ENCODE measurements around the gene ALAS1. TPM values are rescaled to one million over a fixed set of nuclear protein-coding genes. Genes with fewer than 3 reads are reported as not detected.
A peak's percentile ranks its signal among the peaks of the same experiment; 100 is the strongest.

The ALAS1 gene
- total and polyA plus RNA-seq, 5 donors, result 95.7 to 123 (median 119) TPM

DNA sequence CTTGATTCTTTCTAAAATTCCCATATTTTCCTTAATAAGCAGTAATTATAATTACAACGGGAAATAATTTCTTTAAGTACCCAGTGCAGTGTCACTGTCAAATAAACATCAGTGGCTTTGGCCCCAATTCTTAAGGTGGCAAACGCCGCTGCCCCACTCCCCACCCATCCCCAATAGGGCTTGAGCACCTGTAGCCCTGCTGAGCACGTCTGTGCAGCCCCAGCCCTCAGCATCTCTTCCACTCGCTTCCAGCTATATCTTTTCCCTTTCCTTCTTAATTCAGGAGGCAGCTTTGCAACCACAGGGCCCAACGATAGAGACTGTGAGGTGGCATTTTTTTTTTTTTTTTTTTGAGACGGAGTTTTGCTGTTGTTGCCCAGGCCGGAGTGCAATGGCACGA, 56.6 kb downstream of the ALAS1 start:
- WGBS, result 82% methylated on average over 9 of the region's 9 CpGs
- intact Hi-C loops (cut with DNase I), result no loop called here

DNA sequence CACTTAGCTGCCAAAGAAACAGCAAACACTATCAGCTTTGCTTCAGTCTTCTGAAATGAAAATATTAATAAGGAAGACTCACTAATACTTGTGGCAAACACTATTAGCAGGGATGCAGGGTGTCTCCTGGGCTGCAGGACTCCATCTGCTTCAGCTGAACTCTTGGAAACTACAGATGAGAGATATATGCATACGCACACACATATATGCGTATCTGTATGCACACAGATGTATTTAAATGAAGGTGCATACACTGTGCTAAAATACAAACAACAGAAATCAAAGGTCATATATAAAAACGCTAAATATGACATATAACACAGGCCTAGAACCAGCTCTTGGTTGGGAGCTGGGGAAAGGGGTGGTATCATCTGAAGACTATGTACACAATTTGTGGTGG, 58.2 kb downstream of the ALAS1 start:
- WGBS, result 87% methylated on average over 3 of the region's 3 CpGs
- intact Hi-C loops (cut with DNase I), result no loop called here
- H3K4me1 ChIP-seq (ENCODE audit: control insufficient read depth, insufficient read depth, low read length), result no peaks in the 10 kb centered on the region
- no peak overlapping the region for H3K27ac ChIP-seq (ENCODE audit: low read length)
- no peak for ATAC-seq
- no peak for DNase-seq
- no peaks in the 10 kb centered on the region for H3K9me3 ChIP-seq (ENCODE audit: control insufficient read depth, low read length)
- no peaks in the 10 kb centered on the region for H3K27me3 ChIP-seq (ENCODE audit: control insufficient read depth, insufficient read depth)
- H3K4me3 ChIP-seq (ENCODE audit: low read length), result no peak overlapping the region

More for the DNA sequence above, 56.6 kb downstream of the ALAS1 start:
- H3K4me1 ChIP-seq (ENCODE audit: control insufficient read depth, insufficient read depth, low read length), result no peaks in the 10 kb centered on the region
- DNase-seq (peak in 1 of 3 donors; percentile 18), ATAC-seq (no peak)
- no peaks in the 10 kb centered on the region for H3K9me3 ChIP-seq (ENCODE audit: control insufficient read depth, low read length)
- H3K27ac ChIP-seq (ENCODE audit: low read length), result no peak overlapping the region
- no peak overlapping the region for H3K4me3 ChIP-seq (ENCODE audit: low read length)
- H3K27me3 ChIP-seq (ENCODE audit: control insufficient read depth, insufficient read depth), result no peaks in the 10 kb centered on the region

DNA sequence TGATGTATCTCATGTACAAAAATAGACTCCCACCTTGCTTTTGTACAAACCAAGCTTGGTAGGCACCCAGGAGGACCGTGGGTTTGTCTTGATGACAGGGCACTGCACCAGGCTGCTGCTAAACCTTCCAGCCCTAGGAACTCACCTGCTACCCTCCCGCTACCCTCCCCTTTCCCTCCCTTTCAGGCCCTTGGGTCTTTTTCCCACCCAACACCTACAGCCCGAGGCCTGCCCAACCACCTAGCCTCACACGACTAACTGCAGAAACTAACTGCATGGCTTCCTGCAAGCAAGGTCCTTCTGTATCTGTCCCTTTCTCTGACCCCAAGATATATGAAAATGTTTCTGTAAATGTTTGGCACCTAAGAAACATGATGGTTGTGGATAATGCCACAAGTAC, 58.7 kb downstream of the ALAS1 start:
- DNase-seq (no peak), ATAC-seq (no peak)
- Histone ChIP-seq H3K4me1 (ENCODE audit: control insufficient read depth, insufficient read depth, low read length) (no peaks in the 10 kb centered on the region), H3K27me3 (ENCODE audit: control insufficient read depth, insufficient read depth) (no peaks in the 10 kb centered on the region), H3K9me3 (ENCODE audit: control insufficient read depth, low read length) (no peaks in the 10 kb centered on the region), H3K27ac (ENCODE audit: low read length) (no peak overlapping the region), H3K4me3 (ENCODE audit: low read length) (no peak overlapping the region)
- 87% methylated on average over 4 of the region's 4 CpGs for WGBS
- intact Hi-C loops (cut with DNase I), result no loop called here

DNA sequence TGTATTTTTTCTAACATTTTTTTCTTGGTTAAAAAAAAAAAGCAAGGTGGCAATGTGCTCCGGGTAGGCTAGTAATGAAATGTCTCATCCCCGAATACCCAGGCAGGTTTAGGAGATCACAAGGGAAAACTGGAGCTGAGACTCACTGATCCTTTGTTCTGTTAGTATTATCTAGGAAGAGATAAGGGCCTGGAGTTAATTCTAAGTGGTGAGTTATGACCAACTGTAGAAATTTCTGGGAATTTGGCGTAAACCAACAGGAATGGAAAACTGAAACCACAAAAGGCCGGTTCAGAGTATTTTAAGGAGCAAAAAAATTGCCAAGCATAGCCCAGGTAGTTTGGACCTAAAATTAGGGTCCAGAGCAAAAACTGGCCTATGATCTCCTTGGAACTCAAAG, 60.0 kb downstream of the ALAS1 start:
- no peak overlapping the region for H3K27ac ChIP-seq (ENCODE audit: low read length)
- H3K4me3 ChIP-seq (ENCODE audit: low read length), result no peak overlapping the region
- no peaks in the 10 kb centered on the region for H3K9me3 ChIP-seq (ENCODE audit: control insufficient read depth, low read length)
- no peaks in the 10 kb centered on the region for H3K4me1 ChIP-seq (ENCODE audit: control insufficient read depth, insufficient read depth, low read length)
- ATAC-seq (no peak), DNase-seq (no peak)
- WGBS, result 84% methylated on average over 4 of the region's 4 CpGs
- intact Hi-C loops (cut with DNase I), result no loop called here
- H3K27me3 ChIP-seq (ENCODE audit: control insufficient read depth, insufficient read depth), result no peaks in the 10 kb centered on the region

DNA sequence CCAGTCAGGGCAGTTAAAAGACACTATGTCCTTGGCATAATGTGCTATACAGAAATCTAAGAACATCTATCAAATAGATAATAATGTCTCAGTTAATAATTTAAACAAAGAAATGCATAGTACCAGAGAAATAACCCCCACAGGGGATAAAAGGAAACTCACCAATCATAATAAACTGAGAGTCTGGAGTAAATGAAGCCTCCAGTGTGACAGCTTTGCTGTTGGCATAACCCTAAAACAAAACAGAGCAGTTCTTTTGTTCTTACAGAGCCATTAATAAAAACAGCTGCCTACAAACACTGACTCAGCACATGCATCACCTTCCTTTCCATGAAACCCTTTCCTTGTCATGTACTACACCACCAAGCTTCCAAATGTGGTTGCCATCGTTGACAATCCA, 61.1 kb downstream of the ALAS1 start:
- H3K27ac ChIP-seq (ENCODE audit: low read length), result no peak overlapping the region
- DNase-seq (no peak), ATAC-seq (no peak)
- H3K9me3 ChIP-seq (ENCODE audit: control insufficient read depth, low read length), result no peaks in the 10 kb centered on the region
- H3K4me1 ChIP-seq (ENCODE audit: control insufficient read depth, insufficient read depth, low read length), result no peaks in the 10 kb centered on the region
- H3K27me3 ChIP-seq (ENCODE audit: control insufficient read depth, insufficient read depth), result no peaks in the 10 kb centered on the region
- no peak overlapping the region for H3K4me3 ChIP-seq (ENCODE audit: low read length)
- intact Hi-C loops (cut with DNase I), result no loop called here
- WGBS, result 73% methylated on average over 1 of the region's 1 CpG

DNA sequence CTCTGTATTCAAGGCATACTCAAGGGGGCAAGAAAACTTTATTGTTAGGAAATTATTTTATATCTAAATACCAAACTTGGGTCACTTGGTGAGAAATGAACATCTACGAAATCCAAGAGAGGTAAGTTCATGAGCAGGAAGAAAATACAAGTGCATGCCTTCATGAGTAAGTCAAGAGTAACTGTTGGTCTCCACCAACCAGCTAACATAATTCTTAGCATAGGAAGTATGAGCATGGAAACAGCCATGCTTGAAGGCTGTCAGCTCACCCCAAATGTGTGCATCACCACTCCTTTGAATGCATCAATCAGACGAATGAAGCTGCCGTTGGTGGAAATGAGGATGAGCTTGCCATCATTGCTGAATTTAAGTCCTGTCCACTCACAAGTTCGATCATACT, 61.5 kb downstream of the ALAS1 start:
- intact Hi-C loops (cut with DNase I), result no loop called here
- Histone ChIP-seq H3K9me3 (ENCODE audit: control insufficient read depth, low read length) (no peaks in the 10 kb centered on the region), H3K27ac (ENCODE audit: low read length) (no peak overlapping the region), H3K4me3 (ENCODE audit: low read length) (no peak overlapping the region), H3K4me1 (ENCODE audit: control insufficient read depth, insufficient read depth, low read length) (no peaks in the 10 kb centered on the region), H3K27me3 (ENCODE audit: control insufficient read depth, insufficient read depth) (no peaks in the 10 kb centered on the region)
- DNase-seq, result no peak
- ATAC-seq, result no peak
- WGBS, result 84% methylated on average over 4 of the region's 4 CpGs

DNA sequence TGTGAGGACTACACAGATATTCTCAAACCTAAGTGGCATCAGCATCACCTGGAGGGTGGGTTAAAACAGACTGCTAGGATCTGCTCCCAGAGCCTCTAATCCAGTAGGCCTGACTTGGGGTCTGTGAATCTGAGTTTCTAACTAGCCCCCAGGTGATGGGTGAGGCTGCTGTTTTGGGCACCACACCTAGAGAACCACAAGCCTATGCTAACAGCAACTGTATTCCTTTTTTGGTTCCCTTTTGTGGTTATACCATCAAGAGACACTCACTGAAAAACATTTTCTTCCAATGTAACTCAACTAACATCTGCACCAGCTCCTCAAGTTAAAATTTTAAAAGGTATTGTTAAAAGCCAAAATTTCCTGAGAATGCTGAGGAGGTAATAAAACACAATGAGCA, 64.5 kb downstream of the ALAS1 start:
- no peak overlapping the region for H3K27ac ChIP-seq (ENCODE audit: low read length)
- DNase-seq (no peak), ATAC-seq (no peak)
- intact Hi-C loops (cut with DNase I), result no loop called here
- no peaks in the 10 kb centered on the region for H3K9me3 ChIP-seq (ENCODE audit: control insufficient read depth, low read length)
- H3K27me3 ChIP-seq (ENCODE audit: control insufficient read depth, insufficient read depth), result no peaks in the 10 kb centered on the region
- no peak overlapping the region for H3K4me3 ChIP-seq (ENCODE audit: low read length)
- no peaks in the 10 kb centered on the region for H3K4me1 ChIP-seq (ENCODE audit: control insufficient read depth, insufficient read depth, low read length)

Other genes with a start within 250 kb of the ALAS1 start
- 1 to 10 TPM in 1 of 4 donors, under 1 TPM in 3; 0.19 to 1.5 (median 0.54) TPM for gene GPR62, start 242.8 kb upstream of the ALAS1 start, total RNA-seq
- gene GPR62, start 242.8 kb upstream of the ALAS1 start, polyA plus RNA-seq, result 0.34 TPM
- gene PCBP4, start 230.7 kb upstream of the ALAS1 start, total RNA-seq, result 10 to 100 TPM; 62.2 to 81.7 (median 67.9) TPM
- gene PCBP4, start 230.7 kb upstream of the ALAS1 start, polyA plus RNA-seq, result 88.1 TPM
- 10 to 100 TPM; 14.8 to 23.3 (median 18.5) TPM for gene ABHD14B, start 224.1 kb upstream of the ALAS1 start, total RNA-seq
- 22.7 TPM for gene ABHD14B, start 224.1 kb upstream of the ALAS1 start, polyA plus RNA-seq
- gene ABHD14A, start 223.1 kb upstream of the ALAS1 start, total RNA-seq, result 10 to 100 TPM; 19.9 to 25.9 (median 23.2) TPM
- 43.3 TPM for gene ABHD14A, start 223.1 kb upstream of the ALAS1 start, polyA plus RNA-seq
- 10 to 100 TPM; 18.4 to 27.2 (median 20.6) TPM for gene ACY1, start 214.6 kb upstream of the ALAS1 start, total RNA-seq
- gene ACY1, start 214.6 kb upstream of the ALAS1 start, polyA plus RNA-seq, result 19.6 TPM
- 100 to 1,000 TPM; 548 to 675 (median 643) TPM for gene RPL29, start 202.3 kb upstream of the ALAS1 start, total RNA-seq
- gene RPL29, start 202.3 kb upstream of the ALAS1 start, polyA plus RNA-seq, result 1,285 TPM
- 10 to 100 TPM; 27.2 to 39.9 (median 36.2) TPM for gene DUSP7, start 141.6 kb upstream of the ALAS1 start, total RNA-seq
- 18.1 TPM for gene DUSP7, start 141.6 kb upstream of the ALAS1 start, polyA plus RNA-seq
- 1 to 10 TPM; 1.0 to 1.4 (median 1.3) TPM for gene POC1A, start 43.7 kb upstream of the ALAS1 start, total RNA-seq
- gene POC1A, start 43.7 kb upstream of the ALAS1 start, polyA plus RNA-seq, result 0.75 TPM
- gene TLR9, start 27.5 kb downstream of the ALAS1 start, total RNA-seq, result under 1 TPM; 0.09 to 0.24 (median 0.20) TPM
- gene TLR9, start 27.5 kb downstream of the ALAS1 start, polyA plus RNA-seq, result 0.05 TPM
- 10 to 100 TPM; 32.0 to 70.0 (median 45.0) TPM for gene TWF2, start 41.0 kb downstream of the ALAS1 start, total RNA-seq
- 56.5 TPM for gene TWF2, start 41.0 kb downstream of the ALAS1 start, polyA plus RNA-seq
- gene PPM1M, start 47.6 kb downstream of the ALAS1 start, total RNA-seq, result 10 to 100 TPM; 11.3 to 16.3 (median 14.7) TPM
- 9.5 TPM for gene PPM1M, start 47.6 kb downstream of the ALAS1 start, polyA plus RNA-seq
- 10 to 100 TPM; 61.0 to 65.5 (median 63.2) TPM for gene WDR82, start 80.5 kb downstream of the ALAS1 start, total RNA-seq
- gene WDR82, start 80.5 kb downstream of the ALAS1 start, polyA plus RNA-seq, result 36.9 TPM
- gene GLYCTK, start 89.7 kb downstream of the ALAS1 start, total RNA-seq, result 1 to 10 TPM; 4.2 to 7.5 (median 6.3) TPM
- 8.1 TPM for gene GLYCTK, start 89.7 kb downstream of the ALAS1 start, polyA plus RNA-seq
- gene DNAH1, start 118.2 kb downstream of the ALAS1 start, total RNA-seq, result 1 to 10 TPM; 3.0 to 4.0 (median 3.7) TPM
- 2.6 TPM for gene DNAH1, start 118.2 kb downstream of the ALAS1 start, polyA plus RNA-seq
- 10 to 100 TPM; 48.4 to 59.1 (median 55.9) TPM for gene BAP1, start 211.8 kb downstream of the ALAS1 start, total RNA-seq
- 43.0 TPM for gene BAP1, start 211.8 kb downstream of the ALAS1 start, polyA plus RNA-seq
- 10 to 100 TPM; 15.9 to 28.5 (median 18.3) TPM for gene PHF7, start 212.5 kb downstream of the ALAS1 start, total RNA-seq
- 10.9 TPM for gene PHF7, start 212.5 kb downstream of the ALAS1 start, polyA plus RNA-seq
- gene SEMA3G, start 246.9 kb downstream of the ALAS1 start, total RNA-seq, result 10 to 100 TPM in 1 of 4 donors, 1 to 10 TPM in 3; 4.7 to 13.1 (median 8.3) TPM
- gene SEMA3G, start 246.9 kb downstream of the ALAS1 start, polyA plus RNA-seq, result 11.2 TPM